Measurements from ENCODE around the gene ACAP2. TPM values are rescaled to one million over a fixed set of nuclear protein-coding genes. Genes with fewer than 3 reads are reported as not detected.

Gene ACAP2
- total RNA-seq, 3 donors from 2014 or later (not counting 1 experiment from before 2014, with no cell fraction given): 103 to 132 (median 128) TPM

GRCh38 chr3:195450731-195451229 is 8.0 kb upstream of the ACAP2 start:
- Mint-ChIP-seq H3K27ac (no peak overlapping the region), H3K36me3 (no peaks in the 10 kb centered on the region), H3K4me1 (no peaks in the 10 kb centered on the region), H3K9me3 (no peaks in the 10 kb centered on the region), H3K4me3 (no peak overlapping the region), H3K27me3 (ENCODE audit: low read depth in 2 of 2) (no peaks in the 10 kb centered on the region)
- Histone ChIP-seq H3K27me3 (ENCODE audit: control insufficient read depth, insufficient read depth, low read length) (no peaks in the 10 kb centered on the region), H3K27ac (ENCODE audit: low read length) (no peak overlapping the region), H3K9me3 (ENCODE audit: control insufficient read depth, insufficient read depth, low read length) (no peaks in the 10 kb centered on the region), H3K4me3 (ENCODE audit: low read length) (no peak overlapping the region), H3K4me1 (ENCODE audit: control insufficient read depth, insufficient read depth, low read length) (no peaks in the 10 kb centered on the region), H3K36me3 (ENCODE audit: control insufficient read depth, insufficient read depth, low read length) (no peaks in the 10 kb centered on the region)
- no peak for TF ChIP-seq CTCF (IDR thresholded peaks at IDR 0.05)
- intact Hi-C loops (cut with micrococcal nuclease): no loop called here
- DNase-seq (no peak), ATAC-seq (no peak)
- 89% methylated on average over 5 of the region's 5 CpGs for WGBS (ENCODE audit: insufficient coverage)

- 98% methylated on average over 6 of the region's 12 CpGs for WGBS (ENCODE audit: insufficient coverage)
- Mint-ChIP-seq H3K36me3 (no peaks in the 10 kb centered on the region), H3K4me1 (peaks cover 9 to 11% of the 10 kb centered on the region in 2 donors), H3K27ac (no peak overlapping the region), H3K9me3 (no peaks in the 10 kb centered on the region), H3K4me3 (no peak overlapping the region), H3K27me3 (ENCODE audit: low read depth in 2 of 2) (no peaks in the 10 kb centered on the region)
- no peaks in the 10 kb centered on the region for H3K36me3 ChIP-seq (ENCODE audit: control insufficient read depth, insufficient read depth, low read length)
- H3K4me3 ChIP-seq (ENCODE audit: low read length): no peak overlapping the region
- no peak overlapping the region for H3K27ac ChIP-seq (ENCODE audit: low read length)
- H3K27me3 ChIP-seq (ENCODE audit: control insufficient read depth, insufficient read depth, low read length): no peaks in the 10 kb centered on the region
- ATAC-seq (no peak), DNase-seq (no peak)
- no peaks in the 10 kb centered on the region for H3K9me3 ChIP-seq (ENCODE audit: control insufficient read depth, insufficient read depth, low read length)
- no peak for TF ChIP-seq CTCF (IDR thresholded peaks at IDR 0.05)
- H3K4me1 ChIP-seq (ENCODE audit: control insufficient read depth, insufficient read depth, low read length): peaks cover 4% of the 10 kb centered on the region
- intact Hi-C loops (cut with micrococcal nuclease): no loop called here
Measured at GRCh38 chr3:195448205-195448875, 5.5 kb upstream of the ACAP2 start.

GRCh38 chr3:195447201-195447600 is 4.4 kb upstream of the ACAP2 start:
- intact Hi-C loops (cut with micrococcal nuclease): no loop called here
- no peaks in the 10 kb centered on the region for H3K9me3 Mint-ChIP-seq
- Histone ChIP-seq H3K36me3 (ENCODE audit: control insufficient read depth, insufficient read depth, low read length) (no peaks in the 10 kb centered on the region), H3K4me3 (ENCODE audit: low read length) (no peak overlapping the region), H3K27ac (ENCODE audit: low read length) (no peak overlapping the region), H3K9me3 (ENCODE audit: control insufficient read depth, insufficient read depth, low read length) (no peaks in the 10 kb centered on the region), H3K27me3 (ENCODE audit: control insufficient read depth, insufficient read depth, low read length) (no peaks in the 10 kb centered on the region), H3K4me1 (ENCODE audit: control insufficient read depth, insufficient read depth, low read length) (peaks cover 7% of the 10 kb centered on the region)
- no peak overlapping the region for H3K27ac Mint-ChIP-seq
- WGBS (ENCODE audit: insufficient coverage): 95% methylated on average over 6 of the region's 6 CpGs
- DNase-seq: no peak
- TF ChIP-seq CTCF (IDR thresholded peaks at IDR 0.05): no peak
- no peaks in the 10 kb centered on the region for H3K27me3 Mint-ChIP-seq (ENCODE audit: low read depth in 2 of 2)
- no peak overlapping the region for H3K4me3 Mint-ChIP-seq
- H3K4me1 Mint-ChIP-seq: peaks cover 12 to 16% of the 10 kb centered on the region in 2 donors
- ATAC-seq: no peak
- no peaks in the 10 kb centered on the region for H3K36me3 Mint-ChIP-seq

- H3K4me3 Mint-ChIP-seq: no peak overlapping the region
- H3K27me3 Mint-ChIP-seq (ENCODE audit: low read depth in 2 of 2): no peaks in the 10 kb centered on the region
- H3K4me1 Mint-ChIP-seq: peaks cover 20 to 24% of the 10 kb centered on the region in 2 donors
- whole genome bisulfite sequencing (ENCODE audit: insufficient coverage): 84% methylated on average over 3 of the region's 3 CpGs
- TF ChIP-seq CTCF (IDR thresholded peaks at IDR 0.05): no peak
- DNase-seq (no peak), ATAC-seq (no peak)
- Histone ChIP-seq H3K9me3 (ENCODE audit: control insufficient read depth, insufficient read depth, low read length) (no peaks in the 10 kb centered on the region), H3K27me3 (ENCODE audit: control insufficient read depth, insufficient read depth, low read length) (no peaks in the 10 kb centered on the region), H3K27ac (ENCODE audit: low read length) (no peak overlapping the region), H3K36me3 (ENCODE audit: control insufficient read depth, insufficient read depth, low read length) (no peaks in the 10 kb centered on the region), H3K4me3 (ENCODE audit: low read length) (no peak overlapping the region), H3K4me1 (ENCODE audit: control insufficient read depth, insufficient read depth, low read length) (peaks cover 7% of the 10 kb centered on the region)
- no peak overlapping the region for H3K27ac Mint-ChIP-seq
- no peaks in the 10 kb centered on the region for H3K36me3 Mint-ChIP-seq
- intact Hi-C loops (cut with micrococcal nuclease): no loop called here
- no peaks in the 10 kb centered on the region for H3K9me3 Mint-ChIP-seq
Measured at GRCh38 chr3:195446359-195446758, 3.5 kb upstream of the ACAP2 start.
